Eye (tissue), 1 donor: ENCODE data around the gene CORO2B.
"Not testable (repeated sequence)": the region's sequence is repeated elsewhere in the genome, so short reads cannot be mapped to it uniquely, and the experiment has no call there.

Experiments used
- DNase-seq: peaks from one replicate; pipeline ENCODE4 v3.0.0-alpha.2; 2015

CORO2B gene

DNA sequence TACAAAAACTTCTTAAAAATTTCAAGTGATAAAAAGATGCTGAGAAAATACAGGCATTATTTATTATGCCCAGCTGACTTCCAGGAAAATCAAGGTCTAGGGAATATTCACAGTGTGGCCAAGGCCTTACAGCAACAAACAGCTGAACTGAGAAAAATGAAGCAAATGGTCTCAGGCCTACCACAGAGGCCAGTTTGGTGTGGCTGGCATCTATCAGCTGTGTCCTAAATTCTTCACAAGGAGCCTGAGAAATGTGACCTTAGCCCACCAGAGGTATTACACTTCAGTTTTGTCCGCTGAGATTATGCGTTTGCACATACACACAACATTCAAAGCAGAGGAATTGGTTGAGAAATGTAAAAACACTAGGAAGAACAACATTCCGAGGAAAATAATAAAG is 164.5 kb downstream of the CORO2B start:
- DNase-seq, result no peak

- DNase-seq, result no peak
Measured at GRCh38 chr15:68749365-68749764, 170.6 kb downstream of the CORO2B start.

DNA sequence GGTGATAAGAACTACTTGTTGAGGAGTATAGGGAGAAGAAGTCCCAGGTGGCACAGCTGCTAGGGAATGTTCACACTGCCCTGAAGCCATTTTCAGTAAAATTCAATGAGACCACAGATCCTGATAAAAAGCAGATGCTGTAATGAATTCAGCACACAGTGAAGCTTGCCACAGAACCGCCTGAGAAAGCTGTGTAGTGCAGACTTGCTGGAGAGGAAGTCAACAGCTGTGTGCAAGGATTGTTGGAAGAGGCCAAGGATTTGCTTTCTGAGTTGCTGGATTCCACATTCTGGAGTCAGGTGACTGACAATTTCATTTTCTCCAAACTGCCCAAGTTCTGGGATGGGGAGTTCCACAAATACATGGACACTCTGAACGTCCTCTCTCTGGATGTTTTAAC is 171.0 kb downstream of the CORO2B start:
- DNase-seq, result no peak

- DNase-seq, result no peak
Measured at GRCh38 chr15:68751622-68752021, 172.8 kb downstream of the CORO2B start.

- no peak for DNase-seq
Measured at GRCh38 chr15:68755731-68756130, 176.9 kb downstream of the CORO2B start.

DNA sequence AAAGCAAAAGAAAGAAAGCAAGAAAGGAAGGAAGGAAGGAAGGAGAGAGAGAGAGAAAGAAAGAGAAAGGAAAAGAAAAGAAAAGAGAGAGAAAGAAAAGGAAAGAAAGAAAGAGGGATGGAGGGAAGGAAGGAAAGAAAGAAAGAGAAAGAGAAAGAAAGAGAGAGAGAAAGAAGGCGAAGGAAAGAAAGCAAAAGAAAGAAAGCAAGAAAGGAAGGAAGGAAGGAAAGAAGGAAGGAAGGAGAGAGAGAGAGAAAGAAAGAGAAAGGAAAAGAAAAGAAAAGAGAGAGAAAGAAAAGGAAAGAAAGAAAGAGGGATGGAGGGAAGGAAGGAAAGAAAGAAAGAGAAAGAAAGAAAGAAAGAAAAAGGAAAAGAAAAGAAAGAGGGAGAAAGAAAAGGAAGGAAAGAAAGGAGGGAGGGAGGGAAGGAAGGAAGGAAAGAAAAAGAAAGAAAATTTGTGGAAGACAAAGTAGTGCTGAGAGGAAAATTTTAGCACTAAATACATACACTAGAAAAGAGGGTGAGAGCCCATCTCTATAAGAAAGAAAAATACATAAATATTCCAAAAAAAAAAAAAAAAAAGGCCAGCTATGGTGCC is 181.3 kb downstream of the CORO2B start:
- DNase-seq, result not testable (repeated sequence)

DNA sequence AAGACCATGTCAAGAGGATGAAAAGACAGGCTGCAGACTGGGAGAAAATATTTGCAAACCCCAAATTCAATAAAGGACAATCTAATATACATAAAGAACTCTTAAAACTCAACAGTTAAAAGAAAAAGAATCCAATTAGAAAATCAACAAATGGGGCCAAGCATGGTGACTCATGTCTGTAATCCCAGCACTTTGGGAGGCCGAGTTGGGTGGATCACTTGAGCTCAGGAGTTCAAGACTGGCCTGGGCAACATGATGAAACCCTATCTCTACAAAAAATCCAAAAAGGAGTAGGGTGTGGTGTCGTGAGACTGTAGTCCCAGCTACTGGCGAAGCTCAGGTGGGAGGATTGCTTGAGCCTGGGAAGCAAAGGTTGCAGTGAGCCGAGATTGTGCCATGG is 184.3 kb downstream of the CORO2B start:
- no peak for DNase-seq

DNA sequence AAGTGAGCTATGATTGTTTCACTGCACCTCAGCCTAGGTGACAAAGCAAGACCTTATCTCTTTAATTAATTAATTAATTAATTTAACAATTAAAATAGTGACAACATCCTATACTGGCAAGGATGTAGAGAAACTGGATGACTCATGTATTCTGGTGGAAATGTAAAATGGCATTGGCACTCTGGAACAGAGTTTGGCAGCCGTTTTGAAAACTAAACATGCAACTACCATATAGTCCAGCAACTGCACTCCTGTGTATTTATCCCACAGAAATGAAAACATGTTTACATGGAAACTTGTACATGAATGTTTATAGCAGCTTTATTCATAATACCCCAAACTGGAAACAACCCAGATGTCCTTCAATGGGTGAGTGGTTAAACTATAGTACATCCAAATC is 185.3 kb downstream of the CORO2B start:
- no peak for DNase-seq

DNA sequence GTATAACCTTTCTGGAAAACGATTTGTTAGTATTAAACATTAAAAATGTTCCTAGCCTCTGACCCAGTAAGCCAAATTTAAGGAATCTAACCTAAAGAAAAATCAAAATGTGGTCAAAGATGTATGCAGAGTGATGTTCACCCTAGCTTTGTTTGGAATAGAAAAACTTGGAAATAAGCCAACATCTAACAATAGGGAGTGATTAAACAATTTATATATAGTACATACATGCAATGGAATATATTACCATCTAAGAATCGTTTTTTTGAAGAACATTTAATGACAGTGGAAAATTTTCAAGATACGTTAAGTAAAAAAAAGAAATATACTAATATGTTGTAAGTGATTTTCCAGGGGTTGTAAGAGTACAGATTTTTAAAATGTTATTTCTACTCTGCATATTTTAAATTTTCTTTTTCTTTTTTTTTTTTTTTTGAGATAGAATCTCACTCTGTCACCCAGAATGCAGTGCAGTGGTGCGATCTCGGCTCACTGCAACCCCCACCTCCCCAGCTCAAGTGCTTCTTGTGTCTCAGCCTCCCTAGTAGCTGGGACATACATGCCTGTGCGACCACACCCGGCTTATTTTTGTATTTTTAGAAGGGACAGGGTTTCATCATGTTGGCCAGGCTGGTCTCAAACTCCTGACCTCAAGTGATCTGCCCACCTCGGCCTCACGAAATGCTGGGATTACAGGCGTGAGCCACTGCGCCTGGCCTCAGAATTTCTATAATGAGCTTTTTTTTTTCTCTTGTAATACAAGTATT is 187.0 kb downstream of the CORO2B start:
- DNase-seq, result no peak

DNA sequence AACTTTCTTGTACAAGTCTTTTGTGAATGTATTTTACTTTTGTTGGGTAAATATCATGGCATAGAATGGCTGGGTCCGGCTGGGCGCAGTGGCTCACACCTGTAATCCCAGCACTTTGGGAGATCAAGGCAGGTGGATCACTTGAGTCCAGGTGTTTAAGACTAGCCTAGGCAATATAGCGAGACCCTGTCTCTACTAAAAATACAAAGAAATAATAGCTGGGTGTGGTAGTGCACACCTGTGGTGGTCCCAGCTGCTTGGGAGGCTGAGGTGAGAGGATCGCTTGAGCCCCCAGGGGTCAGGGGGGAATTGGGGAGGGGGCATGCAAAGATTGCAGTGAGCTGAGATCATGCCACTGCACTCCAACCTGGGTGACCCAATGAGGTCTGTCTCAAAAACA is 189.0 kb downstream of the CORO2B start:
- DNase-seq, result no peak

GRCh38 chr15:68768321-68768720 is 189.5 kb downstream of the CORO2B start:
- DNase-seq, result no peak

- DNase-seq, result no peak
Measured at GRCh38 chr15:68769702-68770101, 190.9 kb downstream of the CORO2B start.

DNA sequence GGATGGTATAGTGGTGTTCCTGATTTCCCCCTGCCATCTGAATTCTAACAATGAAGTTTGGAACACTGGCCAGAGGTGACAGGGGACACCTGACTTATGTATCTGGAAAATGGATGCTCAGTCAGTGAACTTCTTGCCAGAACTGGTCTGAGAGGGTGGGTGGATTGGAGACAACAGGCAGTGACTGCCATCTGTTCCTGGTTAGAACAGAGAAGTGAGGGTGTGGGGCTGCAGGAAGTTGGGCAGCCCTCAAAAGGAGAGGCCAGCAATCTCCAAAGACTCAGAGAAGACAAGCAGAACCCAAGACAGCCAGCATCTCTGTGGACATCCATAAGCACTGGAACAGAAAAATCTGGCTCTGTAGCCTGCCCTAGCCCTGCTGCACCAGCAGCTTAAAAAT is 191.4 kb downstream of the CORO2B start:
- DNase-seq, result no peak

- no peak for DNase-seq
Measured at GRCh38 chr15:68773036-68773435, 194.2 kb downstream of the CORO2B start.

DNA sequence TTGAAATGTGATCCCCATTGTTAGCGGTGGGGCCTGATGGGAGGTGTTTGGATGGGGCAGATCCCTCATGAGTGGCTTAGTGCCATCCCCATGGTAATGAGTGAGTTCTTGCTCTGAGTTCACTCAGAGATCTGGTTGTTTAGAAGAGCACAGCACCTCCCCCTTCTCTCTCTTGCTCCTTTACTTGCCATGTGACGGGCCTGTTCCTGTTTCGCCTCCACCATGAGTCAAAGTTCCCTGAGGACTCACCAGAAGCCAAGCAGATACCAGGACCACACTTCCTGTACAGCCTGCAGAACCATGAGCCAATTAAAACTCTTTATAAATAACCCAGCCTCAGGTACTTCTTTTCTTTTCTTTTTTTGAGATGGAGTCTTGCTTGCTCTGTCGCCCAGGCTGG is 195.3 kb downstream of the CORO2B start:
- DNase-seq, result no peak

- no peak for DNase-seq
Measured at GRCh38 chr15:68774521-68775235, 195.9 kb downstream of the CORO2B start.

GRCh38 chr15:68775236-68775577 is 196.4 kb downstream of the CORO2B start:
- DNase-seq, result no peak

GRCh38 chr15:68775671-68776476 is 197.1 kb downstream of the CORO2B start:
- no peak for DNase-seq

DNA sequence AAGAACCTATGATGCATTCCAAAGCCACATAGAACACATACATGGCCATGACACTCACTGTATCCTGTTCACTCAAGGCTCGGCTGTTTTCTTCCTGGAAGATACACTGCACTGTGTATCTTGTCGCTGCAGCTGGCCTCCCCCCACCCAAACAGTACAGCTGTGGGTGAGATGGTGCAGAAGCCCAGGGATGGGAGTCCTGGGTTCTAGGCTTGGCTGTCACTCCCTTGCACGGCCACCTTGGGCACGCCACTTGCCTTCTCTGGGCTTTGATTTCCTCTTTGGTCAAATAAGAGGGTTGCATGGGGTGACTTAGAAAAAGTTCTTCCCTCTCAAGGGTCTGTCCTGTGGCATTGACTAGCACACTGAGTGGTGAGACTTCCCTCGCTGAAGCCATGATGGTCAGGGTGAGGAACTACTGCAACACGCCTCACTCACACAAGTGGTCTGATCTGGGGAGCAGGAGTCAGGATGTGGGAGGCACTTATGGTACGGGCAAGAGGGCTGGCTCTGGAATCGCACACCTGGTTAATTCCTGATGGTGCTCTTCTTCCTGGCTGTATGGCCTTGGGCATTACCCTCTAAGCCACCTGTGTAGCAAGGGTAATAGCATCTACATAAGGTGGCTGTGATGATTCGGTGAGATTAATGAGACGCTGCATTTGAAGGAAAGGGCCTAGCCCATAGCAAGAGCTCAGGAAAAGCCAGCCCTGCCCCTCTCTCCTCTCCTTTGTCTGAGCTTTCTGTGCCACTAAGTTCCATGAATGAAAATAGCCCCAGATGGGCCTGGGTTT is 197.9 kb downstream of the CORO2B start:
- DNase-seq, result no peak
